ENCODE results near the gene UBE2V1.
A peak's percentile ranks its signal among the peaks of the same experiment; 100 is the strongest.
"Not testable (repeated sequence)": the region's sequence is repeated elsewhere in the genome, so short reads cannot be mapped to it uniquely, and the experiment has no call there.

UBE2V1 gene

DNA sequence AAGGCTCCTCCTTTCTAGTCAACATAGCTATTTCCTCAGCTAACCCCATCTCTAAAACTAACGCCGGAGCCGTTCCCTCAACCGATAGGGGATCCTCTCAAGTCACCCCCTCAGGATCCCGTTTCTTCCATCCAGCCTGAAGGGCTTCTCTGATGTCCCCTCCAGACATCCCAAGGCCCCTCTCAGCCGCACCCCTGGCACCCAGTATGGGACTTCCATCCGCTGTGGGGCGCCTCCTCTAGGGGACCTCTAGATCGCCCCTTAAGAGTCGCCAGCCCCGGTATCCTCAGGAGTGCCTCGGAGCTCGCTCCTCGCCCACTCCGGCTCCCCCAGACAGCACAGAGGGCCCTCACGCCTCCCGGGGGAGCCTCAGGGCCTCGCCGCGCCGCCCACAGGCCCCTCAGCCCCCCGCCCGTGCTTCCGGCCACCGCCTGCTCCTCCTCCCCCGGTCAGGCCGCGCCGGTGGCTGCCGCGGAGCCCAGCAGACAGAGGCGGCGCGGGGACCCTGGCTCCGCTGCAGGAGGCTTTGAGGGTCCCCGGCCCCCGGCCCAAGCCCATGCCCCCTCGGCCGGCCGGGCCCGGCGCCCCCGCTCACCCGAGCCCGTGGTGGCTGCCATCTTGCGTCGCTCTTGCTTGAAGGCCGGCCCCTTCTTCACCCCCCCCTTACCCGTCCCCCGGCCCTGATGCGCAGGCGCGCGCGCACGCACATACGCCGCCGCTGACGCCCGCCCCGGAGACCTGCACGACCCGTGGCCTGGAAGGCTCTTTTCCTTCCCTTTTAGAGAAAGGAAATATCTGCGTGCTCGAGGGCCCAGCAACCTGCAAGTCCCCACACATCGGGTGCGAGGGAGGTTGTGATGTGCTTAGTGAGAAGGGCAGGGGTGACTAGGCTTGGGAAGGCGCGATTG is at the start of gene UBE2V1:
Gene UBE2V1 (minus strand): TSS at position 639 of the 908 bp plus-strand sequence. CDS start 22 bp downstream, at position 617.
- DNase-seq: no peak

DNA sequence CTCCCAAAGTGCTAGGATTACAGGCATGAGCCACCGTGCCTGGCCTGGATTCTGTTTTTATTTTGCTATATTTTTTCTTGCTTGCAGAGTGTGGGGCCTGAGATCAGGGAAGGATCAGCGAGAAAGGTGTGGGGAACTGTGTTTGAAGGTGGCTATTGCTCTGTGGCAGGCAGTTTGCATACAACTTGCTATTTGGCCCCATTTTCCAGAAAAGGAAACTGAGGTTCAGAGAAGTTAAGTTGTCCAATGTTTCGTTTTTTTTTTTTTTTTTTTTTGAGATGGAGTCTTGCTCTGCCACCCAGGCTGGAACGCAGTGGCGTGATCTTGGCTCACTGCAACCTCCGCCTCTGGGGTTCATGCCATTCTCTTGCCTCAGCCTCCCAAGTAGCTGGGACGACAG is 48.5 kb upstream of the UBE2V1 start:
- DNase-seq: not testable (repeated sequence)

GRCh38 chr20:50153500-50154377 is 40.8 kb upstream of the UBE2V1 start, which contains the start of gene PEDS1:
PEDS1 (minus strand) TSS chr20:50153723; CDS start chr20:50153637, 86 bp downstream.
- peak; percentile 93 for DNase-seq

DNA sequence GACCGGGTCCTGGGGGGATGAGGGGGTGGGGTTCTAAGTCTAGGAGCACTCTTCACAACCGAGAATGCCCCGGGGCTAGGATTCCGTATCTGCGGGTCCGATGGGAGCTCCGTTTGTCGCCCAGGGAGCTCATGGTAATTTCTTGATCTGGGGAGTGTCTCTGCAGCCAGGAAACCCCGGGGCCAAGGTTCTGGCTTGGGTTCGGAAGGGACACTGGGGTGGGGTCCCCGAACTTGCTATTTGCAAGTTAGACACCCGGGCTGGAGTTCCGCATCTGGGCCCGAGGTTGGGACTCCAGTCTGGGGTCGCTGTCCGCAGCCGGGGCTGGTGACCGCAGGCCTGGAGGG is 40.2 kb upstream of the UBE2V1 start:
- no peak for DNase-seq

GRCh38 chr20:50152394-50153152 is 39.6 kb upstream of the UBE2V1 start:
- DNase-seq: no peak

GRCh38 chr20:50151034-50151743 is 38.2 kb upstream of the UBE2V1 start:
- DNase-seq: no peak

- no peak for DNase-seq
Measured at GRCh38 chr20:50149481-50150254, 36.7 kb upstream of the UBE2V1 start.

GRCh38 chr20:50146732-50147662 is 34.0 kb upstream of the UBE2V1 start:
- no peak for DNase-seq

DNA sequence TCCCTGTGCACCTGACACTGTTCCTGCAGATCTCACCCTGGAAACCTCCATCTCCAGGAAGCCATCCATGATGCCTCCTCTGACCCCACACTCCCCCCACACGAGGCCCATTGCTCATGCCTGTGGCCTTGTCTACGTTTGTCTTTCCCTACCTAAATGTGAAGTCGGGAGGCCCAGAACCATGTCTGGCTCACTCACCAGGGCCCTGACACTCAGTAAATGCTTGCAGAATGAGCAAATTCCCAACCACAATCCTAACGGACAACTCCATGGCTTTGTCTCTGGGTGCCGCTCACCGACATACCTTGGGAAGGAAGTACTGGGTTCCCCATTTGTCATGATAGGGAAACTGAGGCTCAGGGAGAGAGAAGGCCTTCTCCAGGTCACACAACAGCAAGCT is 33.3 kb upstream of the UBE2V1 start:
- no peak for DNase-seq

GRCh38 chr20:50145566-50145965 is 32.6 kb upstream of the UBE2V1 start:
- DNase-seq: no peak

DNA sequence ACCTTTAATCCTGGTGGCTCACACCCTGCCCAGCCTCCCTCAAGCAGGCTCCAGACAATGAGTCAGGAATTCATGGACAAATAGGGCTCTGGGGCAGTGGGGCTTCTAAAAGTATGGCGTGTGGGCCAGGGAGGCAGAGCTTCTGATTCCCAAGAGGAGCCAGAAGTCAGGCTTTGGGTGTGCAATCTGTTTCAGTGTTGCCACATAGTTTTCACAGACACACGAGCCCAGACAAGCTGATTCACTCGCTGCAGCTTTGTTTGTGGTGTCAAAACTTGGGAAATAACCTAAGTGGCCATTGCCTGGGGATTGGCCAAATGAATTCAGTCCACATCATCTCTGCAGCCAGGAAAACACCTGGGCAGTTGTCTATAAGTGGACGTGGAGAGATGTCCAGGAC is 31.4 kb upstream of the UBE2V1 start:
- DNase-seq: no peak

- DNase-seq: no peak
Measured at GRCh38 chr20:50142812-50143211, 29.9 kb upstream of the UBE2V1 start.

DNA sequence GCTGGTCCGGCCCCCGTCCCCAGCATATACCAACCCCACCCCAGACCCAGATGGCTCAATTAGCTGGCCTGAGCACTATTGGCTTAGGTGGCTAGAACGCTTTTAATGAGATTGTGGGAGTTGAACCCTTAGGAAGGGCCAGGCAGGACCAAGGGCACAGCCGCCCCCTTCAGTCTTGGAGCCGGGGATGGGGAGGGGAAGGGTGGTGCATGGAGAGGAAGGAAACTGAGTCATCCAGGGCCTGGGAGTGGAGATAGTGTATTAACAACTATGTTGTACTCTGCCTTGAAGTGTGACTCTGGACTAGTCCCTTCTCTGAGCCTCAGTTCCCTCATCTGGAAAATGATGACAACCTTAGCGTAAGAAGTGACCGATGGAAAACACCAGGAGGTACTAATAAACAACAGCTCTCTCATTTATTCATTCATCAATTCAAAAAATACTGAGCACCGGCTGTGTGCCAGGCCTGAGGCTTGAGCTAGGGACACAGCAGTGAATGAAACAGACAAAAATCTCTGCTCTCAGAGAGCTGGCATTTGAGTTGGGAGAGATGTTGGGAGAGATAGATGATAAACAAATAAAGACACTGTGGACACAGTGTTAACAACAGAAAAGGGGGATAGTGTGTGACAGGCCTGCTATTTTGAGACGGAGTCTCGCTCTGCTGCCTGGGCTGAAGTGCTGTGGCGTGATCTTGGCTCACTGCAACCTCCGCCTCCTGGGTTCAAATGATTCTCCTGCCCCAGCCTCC is 29.0 kb upstream of the UBE2V1 start:
- DNase-seq: no peak

- DNase-seq: no peak
Measured at GRCh38 chr20:50141018-50141675, 28.2 kb upstream of the UBE2V1 start.

DNA sequence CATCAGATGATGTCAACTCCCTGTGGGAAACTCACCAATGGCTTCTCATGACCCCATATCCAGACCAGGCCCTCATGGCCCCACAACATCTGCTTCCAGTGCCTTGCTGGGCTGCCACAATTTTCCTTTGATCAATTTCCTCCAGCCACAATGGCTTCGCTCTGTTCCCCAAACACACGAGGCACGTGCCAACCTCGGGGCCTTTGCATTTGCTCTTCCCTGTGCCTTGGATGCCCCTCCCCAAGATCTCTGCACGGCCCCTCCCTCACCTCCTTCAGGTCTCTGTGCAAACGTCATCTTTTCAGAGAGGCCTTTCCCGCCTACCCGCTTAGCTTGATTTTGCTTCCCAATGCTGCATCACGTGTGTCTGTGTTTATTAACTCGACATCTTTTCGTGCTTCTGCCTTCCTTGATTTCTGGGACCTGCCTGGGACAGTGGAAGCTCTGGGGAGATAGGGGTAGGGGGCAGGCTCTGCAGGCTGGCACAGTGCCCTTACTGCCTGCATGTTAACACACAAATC is 27.4 kb upstream of the UBE2V1 start:
- no peak for DNase-seq

DNA sequence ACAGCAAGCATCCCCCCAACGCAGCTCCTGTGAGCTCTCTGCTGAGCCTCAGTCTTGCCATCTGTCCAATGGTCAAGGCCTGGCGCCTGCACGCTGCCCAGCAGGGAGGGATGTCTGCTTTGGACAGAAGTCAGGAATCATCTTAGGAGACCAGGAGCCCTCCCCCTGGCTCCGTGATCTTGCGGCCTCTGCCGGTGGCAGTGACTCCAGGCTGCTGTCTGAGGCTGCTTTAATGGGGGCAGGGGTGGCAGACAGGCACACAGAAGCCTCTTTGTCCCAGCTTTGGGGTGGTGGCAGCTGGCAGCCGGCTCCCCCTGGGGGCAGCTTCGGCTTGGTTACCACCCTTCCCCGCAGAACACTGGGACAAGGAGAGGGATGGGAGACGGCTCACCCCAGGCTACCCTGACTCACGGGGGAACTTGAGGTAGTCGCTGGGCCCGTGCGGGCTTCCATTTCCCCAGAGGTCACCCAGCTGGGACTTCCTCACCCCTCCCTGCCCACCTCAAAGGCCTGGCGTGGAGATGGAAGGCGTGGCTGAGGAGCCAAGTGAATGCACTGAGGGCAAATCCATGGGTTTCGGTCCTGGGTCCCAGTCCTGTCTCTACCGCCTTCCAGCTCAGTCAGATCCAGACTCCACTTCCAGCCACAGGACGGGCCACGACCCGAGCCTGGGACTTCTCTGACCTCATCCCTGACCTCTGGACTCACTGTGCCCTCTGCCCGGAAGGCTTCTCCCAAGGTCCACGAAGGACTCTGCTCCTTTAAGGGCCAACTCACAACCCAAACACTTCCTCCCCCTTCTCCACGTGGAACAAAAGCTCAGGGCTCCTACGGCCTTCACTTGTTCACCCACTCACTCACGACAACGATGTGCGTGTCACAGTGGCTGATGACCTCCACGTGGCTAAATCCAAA is 25.8 kb upstream of the UBE2V1 start:
- DNase-seq: no peak

GRCh38 chr20:50138120-50138478 is 25.1 kb upstream of the UBE2V1 start:
- no peak for DNase-seq

DNA sequence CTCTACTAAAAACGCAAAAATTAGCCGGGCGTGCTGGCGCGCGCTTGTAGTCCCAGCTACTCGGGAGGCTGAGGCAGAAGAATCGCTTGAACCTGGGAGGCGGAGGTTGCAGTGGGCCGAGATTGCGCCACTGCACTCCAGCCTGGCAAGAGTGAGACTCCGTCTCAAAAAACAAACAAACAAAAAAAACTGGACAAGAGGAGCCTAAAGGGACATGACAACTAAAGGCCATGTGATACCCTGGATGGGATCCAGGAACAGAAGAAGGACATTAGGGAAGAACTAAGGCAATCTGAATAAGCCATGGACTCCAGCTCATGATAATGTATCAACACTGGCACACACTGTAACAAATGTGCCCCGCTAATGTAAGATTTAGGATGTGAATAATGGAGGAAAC is 24.8 kb upstream of the UBE2V1 start:
- DNase-seq: not testable (repeated sequence)

Data from cortex of kidney (tissue), 1 donor.